ENCODE data around the gene SMOC2.

SMOC2 gene

GRCh38 chr6:168448243-168448855 is 7.4 kb downstream of the SMOC2 start:
- DNase-seq, result no peak

GRCh38 chr6:168450917-168451316 is 9.9 kb downstream of the SMOC2 start:
- DNase-seq, result no peak

- no peak for DNase-seq
Observed at GRCh38 chr6:168451805-168452517, 11.0 kb downstream of the SMOC2 start.

- DNase-seq, result no peak
Observed at GRCh38 chr6:168452685-168453377, 11.8 kb downstream of the SMOC2 start.

- no peak for DNase-seq
Observed at GRCh38 chr6:168455847-168456530, 15.0 kb downstream of the SMOC2 start.

GRCh38 chr6:168456907-168457652 is 16.1 kb downstream of the SMOC2 start:
- no peak for DNase-seq

GRCh38 chr6:168457653-168457934 is 16.6 kb downstream of the SMOC2 start:
- DNase-seq, result no peak

- DNase-seq, result no peak
Observed at GRCh38 chr6:168458101-168458500, 17.1 kb downstream of the SMOC2 start.

- DNase-seq, result no peak
Observed at GRCh38 chr6:168459572-168459971, 18.6 kb downstream of the SMOC2 start.

GRCh38 chr6:168462289-168462853 is 21.4 kb downstream of the SMOC2 start:
- no peak for DNase-seq

- DNase-seq, result no peak
Observed at GRCh38 chr6:168464546-168464945, 23.6 kb downstream of the SMOC2 start.

GRCh38 chr6:168468045-168468444 is 27.1 kb downstream of the SMOC2 start:
- DNase-seq, result no peak

- no peak for DNase-seq
Observed at GRCh38 chr6:168469521-168469920, 28.5 kb downstream of the SMOC2 start.

GRCh38 chr6:168469926-168470325 is 28.9 kb downstream of the SMOC2 start:
- no peak for DNase-seq

- no peak for DNase-seq
Observed at GRCh38 chr6:168472363-168472762, 31.4 kb downstream of the SMOC2 start.

GRCh38 chr6:168473197-168473596 is 32.2 kb downstream of the SMOC2 start:
- DNase-seq, result no peak

GRCh38 chr6:168475188-168476013 is 34.4 kb downstream of the SMOC2 start:
- no peak for DNase-seq

GRCh38 chr6:168479421-168479820 is 38.4 kb downstream of the SMOC2 start:
- no peak for DNase-seq

GRCh38 chr6:168480481-168480880 is 39.5 kb downstream of the SMOC2 start:
- no peak for DNase-seq

GRCh38 chr6:168485818-168486217 is 44.8 kb downstream of the SMOC2 start:
- DNase-seq, result no peak

GRCh38 chr6:168490757-168491156 is 49.8 kb downstream of the SMOC2 start:
- no peak for DNase-seq

GRCh38 chr6:168493976-168494375 is 53.0 kb downstream of the SMOC2 start:
- no peak for DNase-seq
